Endothelial cell (in vitro differentiated cells): ENCODE data around the gene STAT5A. TPM values are rescaled to one million over a fixed set of nuclear protein-coding genes. Genes with fewer than 3 reads are reported as not detected.
A peak's percentile ranks its signal among the peaks of the same experiment; 100 is the strongest.

ENCODE experiments used
- DNase-seq: peaks from one replicate; pipeline ENCODE4 v3.0.0; 2021; ENCODE audit warnings: low spot score
- H3K27ac Mint-ChIP-seq: one replicate; pipeline ENCODE4 v1.8.0; 2021; ENCODE audit warnings: mixed read lengths, inconsistent platforms; ENCODE audit not compliant: unreplicated experiment
- H3K27me3 Mint-ChIP-seq: one replicate; pipeline ENCODE4 v1.8.0; 2021; ENCODE audit warnings: mild to moderate bottlenecking, moderate library complexity, mixed read lengths, inconsistent platforms; ENCODE audit not compliant: unreplicated experiment
- H3K36me3 Mint-ChIP-seq: one replicate; pipeline ENCODE4 v1.8.0; 2021; ENCODE audit warnings: mild to moderate bottlenecking, low read depth, mixed read lengths, inconsistent platforms; ENCODE audit not compliant: unreplicated experiment
- H3K4me1 Mint-ChIP-seq: one replicate; pipeline ENCODE4 v1.8.0; 2021; ENCODE audit warnings: mild to moderate bottlenecking, mixed read lengths, inconsistent platforms; ENCODE audit not compliant: unreplicated experiment
- H3K4me3 Mint-ChIP-seq: one replicate; pipeline ENCODE4 v1.8.0; 2021; ENCODE audit warnings: mild to moderate bottlenecking, mixed read lengths, inconsistent platforms; ENCODE audit not compliant: unreplicated experiment
- H3K9me3 Mint-ChIP-seq: one replicate; pipeline ENCODE4 v1.8.0; 2021; ENCODE audit warnings: mixed read lengths, inconsistent platforms; ENCODE audit not compliant: unreplicated experiment
- total RNA-seq: library from RNA; stranded (reverse); fragmentation: NEBNext Ultra II Directional; extraction: Animal tissue kit (Norgen Biotek cat#: 25700); gene quantifications from one replicate; pipeline ENCODE4 v1.2.1, GENCODE V29; 2021; ENCODE audit not compliant: unreplicated experiment
- TF ChIP-seq, protein P1 (sequence below): fragments of 200-600 bp; sonication (generic); IDR thresholded peaks from one replicate; pipeline ENCODE4 v1.5.0; 2021; ENCODE audit warnings: antibody characterized with exemption; ENCODE audit not compliant: unreplicated experiment

Gene STAT5A
- total RNA-seq, 1 donor from 2014 or later, result 67.2 TPM

- H3K36me3 Mint-ChIP-seq, result peaks cover 63% of the 10 kb centered on the region
- H3K9me3 Mint-ChIP-seq, result no peaks in the 10 kb centered on the region
- no peak for DNase-seq
- H3K27me3 Mint-ChIP-seq, result peaks cover 10% of the 10 kb centered on the region
- H3K4me1 Mint-ChIP-seq, result peaks cover 4% of the 10 kb centered on the region
- no peak overlapping the region for H3K27ac Mint-ChIP-seq
- TF ChIP-seq, protein P1, sequence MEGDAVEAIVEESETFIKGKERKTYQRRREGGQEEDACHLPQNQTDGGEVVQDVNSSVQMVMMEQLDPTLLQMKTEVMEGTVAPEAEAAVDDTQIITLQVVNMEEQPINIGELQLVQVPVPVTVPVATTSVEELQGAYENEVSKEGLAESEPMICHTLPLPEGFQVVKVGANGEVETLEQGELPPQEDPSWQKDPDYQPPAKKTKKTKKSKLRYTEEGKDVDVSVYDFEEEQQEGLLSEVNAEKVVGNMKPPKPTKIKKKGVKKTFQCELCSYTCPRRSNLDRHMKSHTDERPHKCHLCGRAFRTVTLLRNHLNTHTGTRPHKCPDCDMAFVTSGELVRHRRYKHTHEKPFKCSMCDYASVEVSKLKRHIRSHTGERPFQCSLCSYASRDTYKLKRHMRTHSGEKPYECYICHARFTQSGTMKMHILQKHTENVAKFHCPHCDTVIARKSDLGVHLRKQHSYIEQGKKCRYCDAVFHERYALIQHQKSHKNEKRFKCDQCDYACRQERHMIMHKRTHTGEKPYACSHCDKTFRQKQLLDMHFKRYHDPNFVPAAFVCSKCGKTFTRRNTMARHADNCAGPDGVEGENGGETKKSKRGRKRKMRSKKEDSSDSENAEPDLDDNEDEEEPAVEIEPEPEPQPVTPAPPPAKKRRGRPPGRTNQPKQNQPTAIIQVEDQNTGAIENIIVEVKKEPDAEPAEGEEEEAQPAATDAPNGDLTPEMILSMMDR, result no peak
- no peak overlapping the region for H3K4me3 Mint-ChIP-seq
Observed at GRCh38 chr17:42306385-42306667, 18.0 kb downstream of the STAT5A start.

GRCh38 chr17:42307362-42307927 lies 19.1 kb downstream of the STAT5A start:
- H3K27me3 Mint-ChIP-seq, result peaks cover 6% of the 10 kb centered on the region
- peaks cover 11% of the 10 kb centered on the region for H3K4me1 Mint-ChIP-seq
- H3K27ac Mint-ChIP-seq, result no peak overlapping the region
- peak overlapping the region; percentile 19 for H3K4me3 Mint-ChIP-seq
- H3K36me3 Mint-ChIP-seq, result peaks cover 59% of the 10 kb centered on the region
- TF ChIP-seq, protein P1, result no peak
- no peak for DNase-seq
- H3K9me3 Mint-ChIP-seq, result no peaks in the 10 kb centered on the region

DNA sequence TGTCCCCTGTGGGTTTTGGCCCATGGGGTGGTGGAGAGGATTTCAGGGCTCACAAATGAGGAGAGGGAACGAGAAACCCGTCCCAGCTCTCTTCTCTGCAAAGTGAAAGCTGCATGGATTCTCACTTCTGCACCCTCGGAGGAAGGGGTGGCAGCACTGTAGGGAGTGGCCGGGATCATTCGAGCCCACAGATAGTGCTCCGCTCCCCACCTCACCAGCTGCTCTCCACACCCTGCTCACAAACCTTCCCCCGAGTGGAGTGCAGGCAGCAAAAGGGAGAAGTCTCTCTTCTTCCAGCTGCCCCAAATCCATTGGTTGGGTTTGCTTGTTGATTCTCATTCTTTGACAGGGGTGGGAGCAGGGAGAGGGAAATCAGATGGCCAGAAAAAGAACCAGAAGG lies 20.1 kb downstream of the STAT5A start:
- TF ChIP-seq, protein P1, result no peak
- Mint-ChIP-seq H3K4me1 (peaks cover 13% of the 10 kb centered on the region), H3K27me3 (peaks cover 8% of the 10 kb centered on the region)

DNA sequence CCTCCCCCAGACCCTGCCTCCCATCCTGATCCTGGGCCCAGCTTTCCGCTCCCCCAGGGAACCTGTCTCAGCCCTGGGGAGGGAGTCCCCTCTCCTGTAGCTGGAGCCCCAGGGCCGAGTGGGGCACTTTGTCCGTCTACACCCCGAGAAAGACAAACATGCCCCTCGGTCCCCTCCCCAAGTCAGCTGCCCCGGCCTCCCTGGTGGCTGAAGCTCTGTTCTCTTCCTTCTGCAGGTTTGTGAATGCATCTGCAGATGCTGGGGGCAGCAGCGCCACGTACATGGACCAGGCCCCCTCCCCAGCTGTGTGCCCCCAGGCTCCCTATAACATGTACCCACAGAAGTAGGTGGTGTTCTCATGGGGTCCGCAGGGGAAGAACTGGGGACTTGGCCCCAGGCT lies 20.8 kb downstream of the STAT5A start:
- TF ChIP-seq, protein P1, result no peak
- DNase-seq, result no peak
- Mint-ChIP-seq H3K9me3 (no peaks in the 10 kb centered on the region), H3K4me1 (peaks cover 20% of the 10 kb centered on the region), H3K27me3 (peaks cover 8% of the 10 kb centered on the region), H3K4me3 (no peak overlapping the region), H3K36me3 (peaks cover 60% of the 10 kb centered on the region), H3K27ac (peak overlapping the region; percentile 32)

More for the DNA sequence above, 20.1 kb downstream of the STAT5A start:
- no peaks in the 10 kb centered on the region for H3K9me3 Mint-ChIP-seq
- H3K36me3 Mint-ChIP-seq, result peaks cover 62% of the 10 kb centered on the region
- peak overlapping the region; percentile 42 for H3K27ac Mint-ChIP-seq
- no peak overlapping the region for H3K4me3 Mint-ChIP-seq
- no peak for DNase-seq

GRCh38 chr17:42309986-42310786 lies 21.9 kb downstream of the STAT5A start:
- no peak for DNase-seq
- Mint-ChIP-seq H3K27me3 (peaks cover 8% of the 10 kb centered on the region), H3K36me3 (peaks cover 53% of the 10 kb centered on the region), H3K27ac (no peak overlapping the region), H3K9me3 (no peaks in the 10 kb centered on the region), H3K4me3 (no peak overlapping the region), H3K4me1 (peaks cover 24% of the 10 kb centered on the region)
- TF ChIP-seq, protein P1, result no peak
